GM12878 (cell line): ENCODE measurements around the gene CCN2. TPM values are rescaled to one million over a fixed set of nuclear protein-coding genes. Genes with fewer than 3 reads are reported as not detected.

Source experiments
- ATAC-seq: fragments of 200-7000 bp; cut with Tn5 transposase; 3 replicates; pipeline ENCODE4 v1.9.1; 2020; ENCODE audit warnings: mild to moderate bottlenecking, moderate library complexity
- BruUV-seq: library from RNA; stranded (reverse); fragments of 400-500 nt; replicated peaks from 2 replicates; lab custom pipeline; 2021; lab: Mats Ljungman, UMichigan
- CTCF ChIA-PET: fragments of 300-600 bp; sonication (Branson Sonifier 250); formaldehyde crosslinking; extraction: SDS; loops from one replicate; lab custom pipeline; 2021; ENCODE audit warnings: inconsistent platforms; lab: Yijun Ruan, JAX
- POLR2A ChIA-PET: fragments of 350-600 bp; formaldehyde crosslinking; extraction: SDS; loops from one replicate; lab custom pipeline; 2021; ENCODE audit warnings: inconsistent platforms; lab: Charles Lee
- RAD21 ChIA-PET: fragments of 300-600 bp; sonication (Branson Sonifier 250); formaldehyde crosslinking; loops from one replicate; lab custom pipeline; 2023; ENCODE audit warnings: antibody characterized with exemption; ENCODE audit not compliant: unreplicated experiment; lab: Charles Lee
- SMC1A ChIA-PET: fragments of 300-600 bp; sonication (Branson Sonifier 250); formaldehyde crosslinking; loops from one replicate; lab custom pipeline; 2023; ENCODE audit not compliant: unreplicated experiment, uncharacterized antibody; lab: Charles Lee
- DNase-seq: peaks from one replicate; pipeline ENCODE4 v3.0.0-alpha.2; 2011; ENCODE audit warnings: low read depth, low spot score
- FAIRE-seq: peaks from 3 replicates; lab custom pipeline; 2011; peaks lifted over from hg19 to GRCh38; lab: Jason Lieb, UNC
- H2AFZ ChIP-seq: 2 replicates; pipeline ENCODE4 v1.6.0; 2011; ENCODE audit warnings: low read depth, low read length, control low read depth; ENCODE audit not compliant: control insufficient read depth
- H3K27ac ChIP-seq: 2 replicates; pipeline ENCODE4 v1.5.1; 2011; ENCODE audit warnings: control low read depth; ENCODE audit not compliant: control insufficient read depth, insufficient read depth
- H3K27me3 ChIP-seq, 2 experiments: replicated peaks in 1 of 2; 2 replicates each; pipeline versions ENCODE4 v1.6.0 to v1.6.1; 2011; ENCODE audit warnings: low read length in 1 of 2; ENCODE audit not compliant: control insufficient read depth in 2 of 2, insufficient read depth in 2 of 2
- H3K36me3 ChIP-seq, 2 experiments: 2 replicates each; pipeline ENCODE4 v1.5.1; 2011; ENCODE audit warnings: low read length in 1 of 2; ENCODE audit not compliant: control insufficient read depth in 2 of 2, insufficient read depth in 2 of 2
- H3K4me1 ChIP-seq: 2 replicates; pipeline ENCODE4 v1.6.1; 2011; ENCODE audit warnings: mild to moderate bottlenecking, low read length, moderate library complexity, mixed read lengths; ENCODE audit not compliant: control insufficient read depth, insufficient read depth
- H3K4me2 ChIP-seq: 2 replicates; pipeline ENCODE4 v1.6.0; 2011; ENCODE audit warnings: control low read depth; ENCODE audit not compliant: control insufficient read depth, insufficient read depth
- H3K4me3 ChIP-seq: fragments of 200-600 bp; sonication (generic); 2 replicates; pipeline ENCODE4 v1.5.1; 2016
- H3K79me2 ChIP-seq: 2 replicates; pipeline ENCODE4 v1.6.0; 2011; ENCODE audit warnings: low read length; ENCODE audit not compliant: control insufficient read depth, insufficient read depth
- H3K9ac ChIP-seq: 2 replicates; pipeline ENCODE4 v1.8.0; 2011; ENCODE audit warnings: low read length, control low read depth, mixed read lengths; ENCODE audit not compliant: control insufficient read depth, insufficient read depth
- H3K9me3 ChIP-seq: replicated peaks from 3 replicates; pipeline ENCODE4 v1.5.1; 2011; ENCODE audit warnings: mild to moderate bottlenecking, low read length; ENCODE audit not compliant: control insufficient read depth, insufficient read depth
- H4K20me1 ChIP-seq: 2 replicates; pipeline ENCODE4 v1.6.0; 2011; ENCODE audit not compliant: control insufficient read depth, insufficient read depth
- BCL11A ChIP-seq: IDR thresholded peaks from 2 replicates; pipeline ENCODE4 v1.6.1; 2011; ENCODE audit warnings: low read depth, low read length
- CHD4 ChIP-seq: fragments of 200-600 bp; sonication (generic); IDR thresholded peaks from 2 replicates; pipeline ENCODE4 v1.6.1; 2016; ENCODE audit warnings: mild to moderate bottlenecking
- ESRRA ChIP-seq: IDR thresholded peaks from 2 replicates; pipeline ENCODE4 v1.6.1; 2012; ENCODE audit warnings: mild to moderate bottlenecking, low read length, improper control_type of control experiment
- HCFC1 ChIP-seq: fragments of 150-350 bp; IDR thresholded peaks from 2 replicates; pipeline ENCODE4 v1.6.1; 2014; ENCODE audit warnings: low read length
- IRF5 ChIP-seq: fragments of 450-650 bp; IDR thresholded peaks from 2 replicates; pipeline ENCODE4 v1.6.1; 2017; ENCODE audit warnings: borderline replicate concordance
- KDM1A ChIP-seq: fragments of 200-600 bp; sonication (generic); IDR thresholded peaks from 2 replicates; pipeline ENCODE4 v1.6.1; 2016; ENCODE audit warnings: borderline replicate concordance
- MLLT1 ChIP-seq: fragments of 450-650 bp; IDR thresholded peaks from 2 replicates; pipeline ENCODE4 v1.6.1; 2016; ENCODE audit warnings: mild to moderate bottlenecking
- NFYA ChIP-seq: IDR thresholded peaks from 2 replicates; pipeline ENCODE4 v1.6.1; 2011; ENCODE audit warnings: low read depth, mild to moderate bottlenecking, low read length, improper control_type of control experiment, borderline replicate concordance
- NR2C2 ChIP-seq: IDR thresholded peaks from 2 replicates; pipeline ENCODE4 v1.6.1; 2011; ENCODE audit warnings: borderline replicate concordance, low read depth; ENCODE audit not compliant: control insufficient read depth, insufficient read length
- SMARCA5 ChIP-seq: fragments of 450-650 bp; IDR thresholded peaks from 2 replicates; pipeline ENCODE4 v1.6.1; 2017; ENCODE audit warnings: mild to moderate bottlenecking
- SMC3 ChIP-seq: IDR thresholded peaks from 2 replicates; pipeline ENCODE4 v1.6.1; 2011; ENCODE audit warnings: low read length, improper control_type of control experiment, borderline replicate concordance
- ZNF592 ChIP-seq: fragments of 450-650 bp; IDR thresholded peaks from 2 replicates; pipeline ENCODE4 v1.6.1; 2017; ENCODE audit warnings: mild to moderate bottlenecking, moderate library complexity
- WGBS: methylation state at CpG from one replicate; pipeline ENCODE4 v1.1.6; 2016; ENCODE audit warnings: low lambda C conversion rate; ENCODE audit not compliant: insufficient replicate concordance, insufficient coverage; ENCODE audit errors: missing lambda C conversion rate; 5-methylcytosine and 5-hydroxymethylcytosine counted together
- in situ Hi-C: fragments of 300-500 bp; cut with MboI; formaldehyde crosslinking; loops from 9 replicates; pipeline ENCODE4 v1.14.3; 2018; ENCODE audit warnings: mixed read lengths
- intact Hi-C: fragments of 100-400 bp; cut with micrococcal nuclease; formaldehyde crosslinking; loops from one replicate; pipeline ENCODE4 v1.14.2; 2022; ENCODE audit not compliant: unreplicated experiment
- polyA plus RNA-seq, 11 experiments: library from polyadenylated mRNA; depleted of rRNA in 4 of 11; unstranded in 6 of 11; stranded (reverse) in 5 of 11; fragments of >200 nt; fragmentation: Nextera tagmentation in 4 of 11; fragmentation: Illumina TruSeq in 1 of 11; extraction: Ambion mirVana in 4 of 11; extraction: Trizol in 1 of 11; gene quantifications; 1 replicate in 1 of 11; 2 replicates in 10 of 11; pipeline versions ENCODE4 v1.2.1 to v1.2.3, GENCODE V29; 2011 to 2016; ENCODE audit warnings: inconsistent platforms in 2 of 11, missing spikeins in 2 of 11, low read depth in 1 of 11
- total RNA-seq, 4 experiments: library from RNA; depleted of rRNA in 3 of 4; stranded (reverse); fragments of >200 nt in 3 of 4; fragmentation: Illumina TruSeq in 1 of 4; extraction: Trizol in 1 of 4; gene quantifications; 2 replicates each; pipeline versions ENCODE4 v1.2.1 to v1.2.3, GENCODE V29; 2013 to 2021
- TF ChIP-seq, protein P1 (sequence below): IDR thresholded peaks from 2 replicates; pipeline ENCODE4 v1.6.1; 2012; ENCODE audit warnings: improper control_type of control experiment, low read depth, low read length; ENCODE audit not compliant: insufficient replicate concordance

Gene CCN2
- total and polyA plus RNA-seq, 10 of the 15 experiments (the other 5 are each of a cell fraction or from before 2014, with no cell fraction given): 0.26 to 0.62 (median 0.44) TPM; not detected in 7

GRCh38 chr6:131936156-131936555 is 15.0 kb downstream of the CCN2 start:
- ChIA-PET CTCF (interaction anchor here (1.3 kb wide), 1 partner anchor 25 kb away, joined by 3 read pairs; no protein-coding TSS in a partner anchor), SMC1A (no interaction called here), POLR2A (no interaction called here), RAD21 (no interaction called here)
- ATAC-seq (no peak), DNase-seq (no peak), FAIRE-seq (no peak)
- no peak overlapping the region for H3K4me2 ChIP-seq
- H3K9ac ChIP-seq: no peak overlapping the region
- WGBS: 7% methylated on average over 4 of the region's 4 CpGs
- H3K79me2 ChIP-seq: no peaks in the 10 kb centered on the region
- H3K27me3 ChIP-seq: no peaks in the 10 kb centered on the region
- H3K36me3 ChIP-seq: no peaks in the 10 kb centered on the region
- H4K20me1 ChIP-seq: no peaks in the 10 kb centered on the region
- intact Hi-C loops (no loop called here), in situ Hi-C loops (no loop called here)
- no peak overlapping the region for H2AFZ ChIP-seq
- no peaks in the 10 kb centered on the region for H3K9me3 ChIP-seq
- H3K4me1 ChIP-seq: no peaks in the 10 kb centered on the region
- no peak overlapping the region for H3K27ac ChIP-seq
- H3K4me3 ChIP-seq: no peak overlapping the region
- no TSS peak for BruUV-seq
- TF ChIP-seq SMARCA5 (no peak), ESRRA (no peak), CHD4 (no peak), NR2C2 (no peak), KDM1A (no peak), SMC3 (no peak), HCFC1 (no peak), NFYA (no peak), ZNF592 (no peak), IRF5 (no peak), BCL11A (no peak), MLLT1 (no peak)
- TF ChIP-seq, protein P1, sequence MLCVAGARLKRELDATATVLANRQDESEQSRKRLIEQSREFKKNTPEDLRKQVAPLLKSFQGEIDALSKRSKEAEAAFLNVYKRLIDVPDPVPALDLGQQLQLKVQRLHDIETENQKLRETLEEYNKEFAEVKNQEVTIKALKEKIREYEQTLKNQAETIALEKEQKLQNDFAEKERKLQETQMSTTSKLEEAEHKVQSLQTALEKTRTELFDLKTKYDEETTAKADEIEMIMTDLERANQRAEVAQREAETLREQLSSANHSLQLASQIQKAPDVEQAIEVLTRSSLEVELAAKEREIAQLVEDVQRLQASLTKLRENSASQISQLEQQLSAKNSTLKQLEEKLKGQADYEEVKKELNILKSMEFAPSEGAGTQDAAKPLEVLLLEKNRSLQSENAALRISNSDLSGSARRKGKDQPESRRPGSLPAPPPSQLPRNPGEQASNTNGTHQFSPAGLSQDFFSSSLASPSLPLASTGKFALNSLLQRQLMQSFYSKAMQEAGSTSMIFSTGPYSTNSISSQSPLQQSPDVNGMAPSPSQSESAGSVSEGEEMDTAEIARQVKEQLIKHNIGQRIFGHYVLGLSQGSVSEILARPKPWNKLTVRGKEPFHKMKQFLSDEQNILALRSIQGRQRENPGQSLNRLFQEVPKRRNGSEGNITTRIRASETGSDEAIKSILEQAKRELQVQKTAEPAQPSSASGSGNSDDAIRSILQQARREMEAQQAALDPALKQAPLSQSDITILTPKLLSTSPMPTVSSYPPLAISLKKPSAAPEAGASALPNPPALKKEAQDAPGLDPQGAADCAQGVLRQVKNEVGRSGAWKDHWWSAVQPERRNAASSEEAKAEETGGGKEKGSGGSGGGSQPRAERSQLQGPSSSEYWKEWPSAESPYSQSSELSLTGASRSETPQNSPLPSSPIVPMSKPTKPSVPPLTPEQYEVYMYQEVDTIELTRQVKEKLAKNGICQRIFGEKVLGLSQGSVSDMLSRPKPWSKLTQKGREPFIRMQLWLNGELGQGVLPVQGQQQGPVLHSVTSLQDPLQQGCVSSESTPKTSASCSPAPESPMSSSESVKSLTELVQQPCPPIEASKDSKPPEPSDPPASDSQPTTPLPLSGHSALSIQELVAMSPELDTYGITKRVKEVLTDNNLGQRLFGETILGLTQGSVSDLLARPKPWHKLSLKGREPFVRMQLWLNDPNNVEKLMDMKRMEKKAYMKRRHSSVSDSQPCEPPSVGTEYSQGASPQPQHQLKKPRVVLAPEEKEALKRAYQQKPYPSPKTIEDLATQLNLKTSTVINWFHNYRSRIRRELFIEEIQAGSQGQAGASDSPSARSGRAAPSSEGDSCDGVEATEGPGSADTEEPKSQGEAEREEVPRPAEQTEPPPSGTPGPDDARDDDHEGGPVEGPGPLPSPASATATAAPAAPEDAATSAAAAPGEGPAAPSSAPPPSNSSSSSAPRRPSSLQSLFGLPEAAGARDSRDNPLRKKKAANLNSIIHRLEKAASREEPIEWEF: no peak
